GM23248 (cell line): ENCODE measurements around the gene CWF19L1. TPM values are rescaled to one million over a fixed set of nuclear protein-coding genes. Genes with fewer than 3 reads are reported as not detected.

ENCODE experiments used
- DNase-seq: peaks from one replicate; pipeline ENCODE4 v3.0.0-alpha.2; 2015
- H2AFZ ChIP-seq: fragments of 200-600 bp; sonication (generic); 2 replicates; pipeline ENCODE4 v1.6.1; 2016; ENCODE audit warnings: antibody characterized with exemption
- H3F3A ChIP-seq: fragments of 200-600 bp; sonication (generic); 2 replicates; pipeline ENCODE4 v1.6.1; 2016; ENCODE audit warnings: mild to moderate bottlenecking, antibody characterized with exemption, mixed run types; ENCODE audit not compliant: insufficient read depth
- H3K27ac ChIP-seq: fragments of 200-600 bp; sonication (generic); 2 replicates; pipeline ENCODE4 v1.5.1; 2016; ENCODE audit warnings: mild to moderate bottlenecking
- H3K27me3 ChIP-seq: fragments of 200-600 bp; sonication (generic); replicated peaks from 2 replicates; pipeline ENCODE4 v1.6.1; 2016; ENCODE audit warnings: mild to moderate bottlenecking; ENCODE audit not compliant: insufficient read depth
- H3K36me3 ChIP-seq: fragments of 200-600 bp; sonication (generic); 2 replicates; pipeline ENCODE4 v1.6.1; 2016; ENCODE audit warnings: low read depth, mild to moderate bottlenecking
- H3K4me1 ChIP-seq: fragments of 200-600 bp; sonication (generic); 2 replicates; pipeline ENCODE4 v1.6.1; 2016; ENCODE audit warnings: mild to moderate bottlenecking; ENCODE audit not compliant: insufficient read depth
- H3K4me2 ChIP-seq: fragments of 200-600 bp; sonication (generic); one replicate; pipeline ENCODE4 v1.6.1; 2016; ENCODE audit warnings: mild to moderate bottlenecking; ENCODE audit not compliant: unreplicated experiment
- H3K4me3 ChIP-seq: fragments of 200-600 bp; sonication (generic); 2 replicates; pipeline ENCODE4 v1.5.1; 2016; ENCODE audit warnings: mild to moderate bottlenecking
- H3K79me2 ChIP-seq: fragments of 200-600 bp; sonication (generic); 2 replicates; pipeline ENCODE4 v1.6.1; 2016; ENCODE audit warnings: mild to moderate bottlenecking; ENCODE audit not compliant: insufficient read depth
- H3K9ac ChIP-seq: fragments of 200-600 bp; sonication (generic); 2 replicates; pipeline ENCODE4 v1.6.1; 2016; ENCODE audit warnings: mild to moderate bottlenecking
- H3K9me2 ChIP-seq: fragments of 200-600 bp; sonication (generic); 2 replicates; pipeline ENCODE4 v1.6.1; 2016; ENCODE audit warnings: mixed run types, mild to moderate bottlenecking, moderate library complexity; ENCODE audit not compliant: insufficient read depth
- H3K9me3 ChIP-seq: fragments of 200-600 bp; sonication (generic); one replicate; pipeline ENCODE4 v1.6.1; 2017; ENCODE audit warnings: low read depth
- H4K20me1 ChIP-seq: fragments of 200-600 bp; sonication (generic); 2 replicates; pipeline ENCODE4 v1.6.0; 2016; ENCODE audit not compliant: insufficient read depth
- EZH2 ChIP-seq: fragments of 200-600 bp; sonication (generic); IDR thresholded peaks from 2 replicates; pipeline ENCODE4 v1.6.1; 2018; ENCODE audit warnings: antibody characterized with exemption, mild to moderate bottlenecking; ENCODE audit not compliant: insufficient read depth, poor library complexity, severe bottlenecking
- EZH2phosphoT487 ChIP-seq: fragments of 200-600 bp; sonication (generic); IDR thresholded peaks from 2 replicates; pipeline ENCODE4 v1.6.1; 2018; ENCODE audit warnings: antibody characterized with exemption, moderate library complexity, mild to moderate bottlenecking, low read depth; ENCODE audit not compliant: insufficient read depth
- WGBS, 2 experiments: methylation state at CpG; one replicate each; pipeline ENCODE4 v1.1.6; 2015 to 2017; ENCODE audit warnings: low lambda C conversion rate in 2 of 2, low coverage in 1 of 2; ENCODE audit errors: missing lambda C conversion rate in 2 of 2; 5-methylcytosine and 5-hydroxymethylcytosine counted together
- in situ Hi-C: fragments of 300-500 bp; cut with MboI; formaldehyde crosslinking; loops from 2 replicates; pipeline ENCODE4 v1.15.0; 2020
- polyA plus RNA-seq: library from polyadenylated mRNA; unstranded; fragments of >200 nt; fragmentation: Nextera tagmentation; extraction: Ambion mirVana; gene quantifications from 2 replicates; pipeline ENCODE4 v1.2.1, GENCODE V29; 2016
- total RNA-seq: library from RNA; depleted of rRNA; stranded (reverse); fragments of >200 nt; shearing (Covaris generic); gene quantifications from 2 replicates; pipeline ENCODE4 v1.2.3, GENCODE V29; 2014

Gene CWF19L1
- total and polyA plus RNA-seq, 2 experiments from 2014 or later = 17.4 to 25.9 TPM

DNA sequence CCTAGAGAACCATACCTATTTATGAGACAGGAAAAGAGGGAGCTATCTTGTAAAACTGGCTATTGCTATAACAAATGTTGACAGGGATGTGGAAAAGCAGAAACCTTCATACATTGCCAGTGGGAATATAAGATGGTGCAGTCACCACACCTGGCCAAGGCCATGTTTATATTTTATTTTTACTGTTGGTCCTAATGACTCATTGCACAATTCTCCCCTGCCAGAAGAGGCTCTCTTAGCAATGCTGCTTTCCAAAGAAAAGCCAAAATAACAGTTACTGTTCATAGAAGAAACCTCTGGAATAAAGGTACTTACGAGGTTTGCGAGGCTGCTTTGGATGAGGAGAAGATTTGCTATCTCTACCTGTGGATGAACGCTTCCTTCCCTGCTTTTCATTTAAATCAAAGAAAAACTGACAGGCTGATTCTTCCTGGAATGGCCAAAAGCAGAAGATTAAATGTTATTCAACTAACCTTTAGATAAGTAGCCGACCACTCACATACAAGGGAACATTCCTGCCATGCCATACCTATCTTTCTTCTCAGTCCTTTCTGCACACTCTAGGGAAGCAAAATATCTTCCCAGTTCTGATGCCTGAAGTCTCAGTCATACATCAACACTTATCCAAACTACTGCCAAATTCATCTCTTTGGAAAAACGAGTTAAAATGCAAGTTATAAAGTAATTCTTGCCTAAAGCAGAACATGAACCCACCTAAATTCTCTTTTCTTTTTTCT, 21.8 kb downstream of the CWF19L1 start:
- Histone ChIP-seq H3K4me2 (no peak overlapping the region), H4K20me1 (no peaks in the 10 kb centered on the region), H3K36me3 (peaks cover 28% of the 10 kb centered on the region), H3K79me2 (no peaks in the 10 kb centered on the region), H3F3A (no peaks in the 10 kb centered on the region), H3K9me3 (no peaks in the 10 kb centered on the region), H3K27ac (no peak overlapping the region), H3K9ac (no peak overlapping the region), H3K9me2 (no peaks in the 10 kb centered on the region), H3K4me1 (no peaks in the 10 kb centered on the region), H3K4me3 (no peak overlapping the region), H2AFZ (no peak overlapping the region), H3K27me3 (no peaks in the 10 kb centered on the region)
- no peak for TF ChIP-seq EZH2phosphoT487
- TF ChIP-seq EZH2 = no peak
- in situ Hi-C loops = no loop called here
- DNase-seq = no peak
- WGBS, 2 experiments = 94 to 97% methylated on average over 5 of the region's 5 CpGs

- H3K36me3 ChIP-seq = peaks cover 32% of the 10 kb centered on the region
- no peak overlapping the region for H3K4me2 ChIP-seq
- H2AFZ ChIP-seq = no peak overlapping the region
- H4K20me1 ChIP-seq = no peaks in the 10 kb centered on the region
- no peak overlapping the region for H3K4me3 ChIP-seq
- no peak for TF ChIP-seq EZH2phosphoT487
- no peak for TF ChIP-seq EZH2
- no peaks in the 10 kb centered on the region for H3K27me3 ChIP-seq
- no peak overlapping the region for H3K27ac ChIP-seq
- H3K9me3 ChIP-seq = no peaks in the 10 kb centered on the region
- H3F3A ChIP-seq = no peaks in the 10 kb centered on the region
- H3K9me2 ChIP-seq = no peaks in the 10 kb centered on the region
- no peak for DNase-seq
- H3K4me1 ChIP-seq = no peaks in the 10 kb centered on the region
- H3K79me2 ChIP-seq = no peaks in the 10 kb centered on the region
- in situ Hi-C loops = no loop called here
- no peak overlapping the region for H3K9ac ChIP-seq
- WGBS, 2 experiments = 96 to 98% methylated on average over 3 of the region's 3 CpGs
Observed at GRCh38 chr10:100239851-100240250, 27.6 kb downstream of the CWF19L1 start.

GRCh38 chr10:100238429-100238828, 29.0 kb downstream of the CWF19L1 start:
- no peak for DNase-seq
- Histone ChIP-seq H2AFZ (no peak overlapping the region), H3K27ac (no peak overlapping the region), H3K79me2 (no peaks in the 10 kb centered on the region), H3K9me2 (no peaks in the 10 kb centered on the region), H4K20me1 (no peaks in the 10 kb centered on the region), H3K9ac (no peak overlapping the region), H3K9me3 (no peaks in the 10 kb centered on the region), H3F3A (no peaks in the 10 kb centered on the region; the same call in 1 of the 2 replicates), H3K27me3 (no peaks in the 10 kb centered on the region), H3K36me3 (peaks cover 36% of the 10 kb centered on the region), H3K4me2 (no peak overlapping the region), H3K4me3 (no peak overlapping the region), H3K4me1 (no peaks in the 10 kb centered on the region)
- TF ChIP-seq EZH2 (no peak), EZH2phosphoT487 (no peak)
- 97 to 98% methylated on average over 7 of the region's 7 CpGs for WGBS, 2 experiments
- in situ Hi-C loops = no loop called here

- Histone ChIP-seq H3K27ac (no peak overlapping the region), H2AFZ (no peak overlapping the region), H3K4me2 (no peak overlapping the region), H3K9ac (no peak overlapping the region), H3K27me3 (no peaks in the 10 kb centered on the region), H4K20me1 (no peaks in the 10 kb centered on the region), H3F3A (peaks cover 8% of the 10 kb centered on the region; the same call in 1 of the 2 replicates), H3K4me3 (no peak overlapping the region), H3K9me2 (no peaks in the 10 kb centered on the region), H3K9me3 (no peaks in the 10 kb centered on the region), H3K79me2 (peaks cover 26% of the 10 kb centered on the region), H3K36me3 (peaks cover 19% of the 10 kb centered on the region; the same call in 1 of the 2 replicates), H3K4me1 (no peaks in the 10 kb centered on the region; the same call in 1 of the 2 replicates)
- in situ Hi-C loops = no loop called here
- peak; percentile 6 for DNase-seq
- TF ChIP-seq EZH2phosphoT487 (no peak), EZH2 (no peak)
- 23 to 42% methylated on average over 2 of the region's 2 CpGs for WGBS, 2 experiments
Observed at GRCh38 chr10:100232101-100232500, 35.3 kb downstream of the CWF19L1 start.
